ELR (cell line): Measurements from ENCODE around the gene OSBPL7.

Source experiments
- DNase-seq: peaks from one replicate; pipeline ENCODE4 v3.0.0-alpha.2; 2015; ENCODE audit warnings: low read depth

Gene OSBPL7

DNA sequence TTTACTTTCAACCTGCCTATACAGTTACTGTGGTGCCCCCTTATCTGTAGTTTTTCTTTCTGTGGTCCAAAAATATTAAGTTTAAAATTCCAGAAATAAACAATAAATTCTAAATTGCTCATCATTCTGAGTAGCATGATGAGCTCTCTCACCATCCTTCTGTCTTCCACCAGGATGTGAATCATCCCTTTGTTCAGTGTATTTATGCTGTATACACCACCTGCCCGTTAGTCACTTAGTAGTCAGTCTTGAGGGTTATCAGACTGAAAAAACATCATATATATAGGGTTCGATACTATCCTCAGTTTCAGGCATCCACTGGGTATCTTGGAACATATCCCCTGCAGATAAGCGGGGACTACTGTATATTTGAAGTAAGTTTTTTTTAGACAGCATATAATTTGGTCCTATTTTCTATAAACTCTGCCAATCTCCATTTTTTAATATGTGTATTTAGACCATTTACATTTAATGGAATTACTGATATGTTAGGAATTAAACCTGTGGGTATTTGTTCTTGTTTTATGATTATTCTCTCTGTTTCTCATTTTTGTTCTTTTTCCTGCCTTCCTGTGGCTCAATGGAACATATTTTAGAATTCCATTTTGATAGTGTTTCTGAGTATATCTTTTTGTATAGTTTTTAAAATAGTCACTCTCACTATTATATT lies 57.5 kb downstream of the OSBPL7 start:
- DNase-seq, result peak; percentile 88

DNA sequence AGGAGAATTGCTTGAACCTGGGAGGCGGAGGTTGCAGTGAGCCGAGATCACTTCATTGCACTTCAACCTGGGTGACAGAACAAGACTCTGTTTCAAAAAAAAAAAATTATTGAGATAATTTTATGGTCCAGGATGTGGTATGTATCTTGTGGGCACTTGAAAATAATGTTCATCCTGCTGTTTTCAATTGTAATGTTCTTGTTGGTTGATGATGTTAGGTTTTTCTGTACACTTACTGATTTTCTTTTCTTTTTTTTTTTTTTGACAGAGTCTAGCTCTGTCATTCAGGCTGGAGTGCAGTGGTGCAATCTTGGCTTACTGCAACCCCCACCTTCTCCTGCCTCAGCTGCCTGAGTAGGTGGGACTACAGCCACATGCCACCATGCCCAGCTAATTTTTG lies 58.9 kb downstream of the OSBPL7 start:
- DNase-seq, result no peak

DNA sequence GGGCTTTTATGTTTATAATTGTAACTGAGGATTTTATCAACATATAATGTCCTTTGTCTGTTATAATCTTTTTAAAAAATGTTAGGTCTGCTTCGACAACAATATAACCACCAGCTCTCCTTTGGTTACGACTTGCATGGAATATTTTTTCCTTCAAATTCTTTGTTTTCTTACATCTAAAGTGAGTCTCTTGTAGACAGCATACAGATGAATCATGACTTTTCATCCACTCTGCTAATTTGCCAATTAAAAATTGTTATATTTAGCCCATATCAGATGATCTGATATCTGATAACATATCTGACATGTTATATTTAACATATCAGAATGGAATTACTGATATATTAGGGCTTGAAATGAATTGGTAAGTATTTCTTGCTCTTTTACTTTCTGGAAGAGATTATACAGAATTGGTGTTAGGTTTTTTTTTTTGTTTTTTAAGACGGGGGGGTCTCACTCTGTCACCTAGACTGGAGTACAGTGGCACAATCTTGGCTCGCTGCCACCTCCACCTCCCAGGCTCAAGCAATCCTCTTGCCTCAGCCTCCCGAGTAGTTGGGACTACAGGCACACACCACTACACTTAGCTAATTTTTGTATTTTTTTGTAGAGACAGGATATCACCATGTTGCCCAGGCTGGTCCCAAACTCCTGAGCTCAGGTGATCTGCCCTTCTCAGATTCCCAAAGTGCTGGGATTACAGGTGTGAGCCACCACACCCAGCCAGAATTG lies 61.0 kb downstream of the OSBPL7 start:
- DNase-seq, result no peak

DNA sequence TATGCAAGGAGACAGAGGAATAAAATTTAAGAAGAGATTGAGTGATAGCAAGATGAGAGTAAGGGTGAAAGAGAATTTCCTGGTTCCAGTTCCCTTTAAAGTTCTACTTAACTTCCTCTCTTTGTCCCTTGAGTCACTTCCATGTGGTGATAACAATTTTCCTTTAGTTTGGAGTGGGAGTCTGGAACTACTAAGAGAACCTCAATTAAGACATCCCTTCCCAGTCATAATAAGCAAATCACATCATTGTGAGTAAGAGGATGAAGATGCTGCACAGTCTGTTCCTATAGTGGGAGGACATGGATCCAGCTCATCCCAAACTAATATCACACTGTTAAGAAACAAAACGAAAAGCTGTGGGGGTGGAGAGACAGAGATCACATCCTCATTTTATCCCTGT lies 64.2 kb downstream of the OSBPL7 start:
- DNase-seq, result no peak
